ENCODE measurements around the gene TMPRSS13. TPM values are rescaled to one million over a fixed set of nuclear protein-coding genes. Genes with fewer than 3 reads are reported as not detected.
A peak's percentile ranks its signal among the peaks of the same experiment; 100 is the strongest.

Gene TMPRSS13
- total and polyA plus RNA-seq, 2 donors from 2014 or later, result 1.2 to 1.9 TPM

GRCh38 chr11:117877120-117877784 lies 52.0 kb downstream of the TMPRSS13 start:
- no peak for DNase-seq
- no peak for FAIRE-seq
- no peaks in the 10 kb centered on the region for H3K27me3 ChIP-seq (ENCODE audit: control insufficient read depth, insufficient read depth, low read length)

GRCh38 chr11:117876341-117877119 lies 52.7 kb downstream of the TMPRSS13 start, which contains the start of gene FXYD6:
Gene FXYD6, minus strand, starts transcription at chr11:117876658. Its CDS starts 33,882 bp downstream, at chr11:117842776.
- TF ChIP-seq, protein P1, sequence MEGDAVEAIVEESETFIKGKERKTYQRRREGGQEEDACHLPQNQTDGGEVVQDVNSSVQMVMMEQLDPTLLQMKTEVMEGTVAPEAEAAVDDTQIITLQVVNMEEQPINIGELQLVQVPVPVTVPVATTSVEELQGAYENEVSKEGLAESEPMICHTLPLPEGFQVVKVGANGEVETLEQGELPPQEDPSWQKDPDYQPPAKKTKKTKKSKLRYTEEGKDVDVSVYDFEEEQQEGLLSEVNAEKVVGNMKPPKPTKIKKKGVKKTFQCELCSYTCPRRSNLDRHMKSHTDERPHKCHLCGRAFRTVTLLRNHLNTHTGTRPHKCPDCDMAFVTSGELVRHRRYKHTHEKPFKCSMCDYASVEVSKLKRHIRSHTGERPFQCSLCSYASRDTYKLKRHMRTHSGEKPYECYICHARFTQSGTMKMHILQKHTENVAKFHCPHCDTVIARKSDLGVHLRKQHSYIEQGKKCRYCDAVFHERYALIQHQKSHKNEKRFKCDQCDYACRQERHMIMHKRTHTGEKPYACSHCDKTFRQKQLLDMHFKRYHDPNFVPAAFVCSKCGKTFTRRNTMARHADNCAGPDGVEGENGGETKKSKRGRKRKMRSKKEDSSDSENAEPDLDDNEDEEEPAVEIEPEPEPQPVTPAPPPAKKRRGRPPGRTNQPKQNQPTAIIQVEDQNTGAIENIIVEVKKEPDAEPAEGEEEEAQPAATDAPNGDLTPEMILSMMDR (IDR thresholded peaks at IDR 0.05; ENCODE audit: borderline replicate concordance, extremely low read depth, insufficient read depth), result no peak
- no peaks in the 10 kb centered on the region for H3K9me3 ChIP-seq (ENCODE audit: control insufficient read depth in 2 of 3, insufficient read depth in 1 of 3, low read length in 3 of 3)
- H3K27ac ChIP-seq (ENCODE audit: low read depth in 2 of 2, low read length in 2 of 2), result peak within 1 kb of the TSS; percentile 16 to 59
- H3K27me3 ChIP-seq (ENCODE audit: control insufficient read depth, insufficient read depth, low read length), result no peaks in the 10 kb centered on the region
- intact Hi-C loops (cut with DNase I), result no loop called here
- H3K4me1 ChIP-seq (ENCODE audit: control insufficient read depth in 2 of 3, insufficient read depth in 2 of 3, low read depth in 1 of 3, low read length in 3 of 3), result peaks cover 3 to 17% (median 14%) of the 10 kb centered on the region in 3 donors
- H3K9ac ChIP-seq (ENCODE audit: low read length in 3 of 3), result peak within 1 kb of the TSS; percentile 58 to 75 (median 71)
- no peak for FAIRE-seq
- DNase-seq, result peak; percentile 91 to 96 (median 94)
- H3K36me3 ChIP-seq (ENCODE audit: control insufficient read depth in 2 of 3, insufficient read depth in 3 of 3, low read length in 3 of 3), result no peaks in the 10 kb centered on the region
- peak within 1 kb of the TSS; percentile 64 to 73 (median 70) for H3K4me3 ChIP-seq (ENCODE audit: low read length in 3 of 3)

More at GRCh38 chr11:117877120-117877784, 52.0 kb downstream of the TMPRSS13 start:
- H3K4me1 ChIP-seq (ENCODE audit: control insufficient read depth in 2 of 3, insufficient read depth in 2 of 3, low read depth in 1 of 3, low read length in 3 of 3), result peaks cover 3 to 14% (median 9%) of the 10 kb centered on the region in 3 donors
- H3K9ac ChIP-seq (ENCODE audit: low read length in 3 of 3), result peak overlapping the region in 1 of 3 donors; percentile 55
- peak overlapping the region; percentile 41 to 69 (median 47) for H3K4me3 ChIP-seq (ENCODE audit: low read length in 3 of 3)
- TF ChIP-seq, protein P1 (IDR thresholded peaks at IDR 0.05; ENCODE audit: borderline replicate concordance, extremely low read depth, insufficient read depth), result no peak
- no peaks in the 10 kb centered on the region for H3K36me3 ChIP-seq (ENCODE audit: control insufficient read depth in 2 of 3, insufficient read depth in 3 of 3, low read length in 3 of 3)
- no peaks in the 10 kb centered on the region for H3K9me3 ChIP-seq (ENCODE audit: control insufficient read depth in 2 of 3, insufficient read depth in 1 of 3, low read length in 3 of 3)
- H3K27ac ChIP-seq (ENCODE audit: low read depth in 2 of 2, low read length in 2 of 2), result peak overlapping the region; percentile 11 to 15
- intact Hi-C loops (cut with DNase I), result no loop called here

GRCh38 chr11:117876059-117876340 lies 53.2 kb downstream of the TMPRSS13 start:
- Histone ChIP-seq H3K4me3 (ENCODE audit: low read length in 3 of 3) (peak overlapping the region; percentile 64 to 73 (median 70)), H3K27ac (ENCODE audit: low read depth in 2 of 2, low read length in 2 of 2) (peak overlapping the region; percentile 16 to 59), H3K9ac (ENCODE audit: low read length in 3 of 3) (peak overlapping the region; percentile 58 to 75 (median 71)), H3K36me3 (ENCODE audit: control insufficient read depth in 2 of 3, insufficient read depth in 3 of 3, low read length in 3 of 3) (no peaks in the 10 kb centered on the region), H3K4me1 (ENCODE audit: control insufficient read depth in 2 of 3, insufficient read depth in 2 of 3, low read depth in 1 of 3, low read length in 3 of 3) (peaks cover 3 to 17% (median 14%) of the 10 kb centered on the region in 3 donors), H3K27me3 (ENCODE audit: control insufficient read depth, insufficient read depth, low read length) (no peaks in the 10 kb centered on the region), H3K9me3 (ENCODE audit: control insufficient read depth in 2 of 3, insufficient read depth in 1 of 3, low read length in 3 of 3) (no peaks in the 10 kb centered on the region)
- no peak for DNase-seq
- intact Hi-C loops (cut with DNase I), result no loop called here
- TF ChIP-seq, protein P1 (IDR thresholded peaks at IDR 0.05; ENCODE audit: borderline replicate concordance, extremely low read depth, insufficient read depth), result no peak
- FAIRE-seq, result no peak

All from kidney (tissue), 14 donors.